ENCODE data around the gene TMEM129. TPM values are rescaled to one million over a fixed set of nuclear protein-coding genes. Genes with fewer than 3 reads are reported as not detected.

The TMEM129 gene
- total RNA-seq, 1 donor from 2014 or later = 192 TPM

GRCh38 chr4:1691737-1692373 lies 29.3 kb downstream of the TMEM129 start:
- Histone ChIP-seq H3K27ac (no peak overlapping the region), H3K36me3 (peaks cover 54 to 61% of the 10 kb centered on the region in 2 donors), H3K9me3 (no peaks in the 10 kb centered on the region), H3K4me3 (no peak overlapping the region), H3K4me1 (no peaks in the 10 kb centered on the region), H3K27me3 (no peaks in the 10 kb centered on the region)
- intact Hi-C loops (cut with DNase I) = no loop called here
- no peak for TF ChIP-seq CTCF (IDR thresholded peaks at IDR 0.05)
- DNase-seq (ENCODE audit: low spot score in 2 of 2) = no peak

- no peak for DNase-seq (ENCODE audit: low spot score in 2 of 2)
- no peaks in the 10 kb centered on the region for H3K4me1 ChIP-seq
- no peaks in the 10 kb centered on the region for H3K27me3 ChIP-seq
- H3K4me3 ChIP-seq = no peak overlapping the region
- no peaks in the 10 kb centered on the region for H3K9me3 ChIP-seq
- intact Hi-C loops (cut with DNase I) = no loop called here
- H3K36me3 ChIP-seq = peaks cover 44 to 50% of the 10 kb centered on the region in 2 donors
- H3K27ac ChIP-seq = no peak overlapping the region
- no peak for TF ChIP-seq CTCF (IDR thresholded peaks at IDR 0.05)
Measured at GRCh38 chr4:1690698-1691097, 30.4 kb downstream of the TMEM129 start.

- Histone ChIP-seq H3K4me1 (peaks cover 0 to 7% of the 10 kb centered on the region in 2 donors), H3K36me3 (peaks cover 7 to 12% of the 10 kb centered on the region in 2 donors), H3K27ac (no peak overlapping the region), H3K9me3 (no peaks in the 10 kb centered on the region), H3K4me3 (no peak overlapping the region), H3K27me3 (no peaks in the 10 kb centered on the region)
- no peak for DNase-seq (ENCODE audit: low spot score in 2 of 2)
- intact Hi-C loops (cut with DNase I) = loop anchor here (10.0 kb wide), 1 partner anchor 578 kb away; the partner anchor contains the start of gene MXD4
- no peak for TF ChIP-seq CTCF (IDR thresholded peaks at IDR 0.05)
Measured at GRCh38 chr4:1686440-1687036, 34.6 kb downstream of the TMEM129 start.

GRCh38 chr4:1685235-1686150 lies 35.6 kb downstream of the TMEM129 start:
- Histone ChIP-seq H3K27me3 (no peaks in the 10 kb centered on the region), H3K4me3 (no peak overlapping the region), H3K9me3 (no peaks in the 10 kb centered on the region), H3K4me1 (peaks cover 0 to 7% of the 10 kb centered on the region in 2 donors), H3K27ac (no peak overlapping the region), H3K36me3 (peaks cover 0 to 2% of the 10 kb centered on the region in 2 donors)
- no peak for TF ChIP-seq CTCF (IDR thresholded peaks at IDR 0.05)
- intact Hi-C loops (cut with DNase I) = loop anchor here (2.0 to 10.0 kb wide), 3 partner anchors 35 to 579 kb away; partner anchors contain the start of genes MXD4, TACC3 and TMEM129
- no peak for DNase-seq (ENCODE audit: low spot score in 2 of 2)

- intact Hi-C loops (cut with DNase I) = loop anchor here (1.0 to 10.0 kb wide), 6 partner anchors 28 to 580 kb away; partner anchors contain the start of genes LETM1, MXD4, SLBP and TACC3
- Histone ChIP-seq H3K4me1 (peaks cover 0 to 7% of the 10 kb centered on the region in 2 donors), H3K36me3 (no peaks in the 10 kb centered on the region), H3K27ac (peak overlapping the region in 1 of 2 donors; percentile 64), H3K4me3 (peak overlapping the region; percentile 37 to 73), H3K9me3 (no peaks in the 10 kb centered on the region), H3K27me3 (no peaks in the 10 kb centered on the region)
- no peak for TF ChIP-seq CTCF (IDR thresholded peaks at IDR 0.05)
- peak in 1 of 2 donors; percentile 96 for DNase-seq (ENCODE audit: low spot score in 2 of 2)
Measured at GRCh38 chr4:1684506-1685234, 36.5 kb downstream of the TMEM129 start.
